Stimulated activated CD4-positive, alpha-beta T cell treated with anti-CD3 and anti-CD28 coated beads, Interleukin-15, amount 100 ng/mL, for 1 hour (primary cell): ENCODE results near the gene DOCK9.

Experiments used
- DNase-seq, 2 donors: peaks; one replicate each; pipeline ENCODE4 v3.0.0-alpha.2; 2020; ENCODE audit warnings: low read depth in 1 of 2, low spot score in 1 of 2

The DOCK9 gene

GRCh38 chr13:98977568-98978265 is at the start of gene DOCK9:
Gene DOCK9 (minus strand): TSS chr13:98978064. CDS start chr13:98977909, 155 bp downstream.
- DNase-seq: no peak

GRCh38 chr13:99027260-99027659 is 49.4 kb upstream of the DOCK9 start:
- DNase-seq: no peak

- DNase-seq: no peak
Observed at GRCh38 chr13:99022941-99023340, 45.1 kb upstream of the DOCK9 start.

GRCh38 chr13:99018418-99019180 is 40.7 kb upstream of the DOCK9 start:
- DNase-seq: no peak

- no peak for DNase-seq
Observed at GRCh38 chr13:99015606-99016490, 38.0 kb upstream of the DOCK9 start.

- no peak for DNase-seq
Observed at GRCh38 chr13:99014522-99014921, 36.7 kb upstream of the DOCK9 start.

GRCh38 chr13:99013951-99014350 is 36.1 kb upstream of the DOCK9 start:
- no peak for DNase-seq

GRCh38 chr13:99012539-99012938 is 34.7 kb upstream of the DOCK9 start:
- DNase-seq: no peak

- DNase-seq: no peak
Observed at GRCh38 chr13:99009987-99010551, 32.2 kb upstream of the DOCK9 start.

GRCh38 chr13:99008577-99008976 is 30.7 kb upstream of the DOCK9 start:
- no peak for DNase-seq

GRCh38 chr13:99007414-99007986 is 29.6 kb upstream of the DOCK9 start:
- DNase-seq: no peak

GRCh38 chr13:99005609-99006008 is 27.7 kb upstream of the DOCK9 start:
- no peak for DNase-seq

GRCh38 chr13:99004978-99005377 is 27.1 kb upstream of the DOCK9 start:
- DNase-seq: no peak

- no peak for DNase-seq
Observed at GRCh38 chr13:99003851-99004471, 26.1 kb upstream of the DOCK9 start.

- no peak for DNase-seq
Observed at GRCh38 chr13:99003186-99003585, 25.3 kb upstream of the DOCK9 start.

GRCh38 chr13:99002172-99002710 is 24.4 kb upstream of the DOCK9 start:
- no peak for DNase-seq

- no peak for DNase-seq
Observed at GRCh38 chr13:99000137-99000536, 22.3 kb upstream of the DOCK9 start.

- no peak for DNase-seq
Observed at GRCh38 chr13:98999639-98999952, 21.7 kb upstream of the DOCK9 start.

GRCh38 chr13:98998831-98999638 is 21.2 kb upstream of the DOCK9 start:
- no peak for DNase-seq
